HepG2 (cell line): Measurements from ENCODE around the gene ENTPD5. TPM values are rescaled to one million over a fixed set of nuclear protein-coding genes. Genes with fewer than 3 reads are reported as not detected.

Experiments used
- AHR ChIP-seq: IDR thresholded peaks from 2 replicates; pipeline ENCODE4 v1.6.1; 2018; ENCODE audit warnings: missing genetic modification reagents, missing compliant biosample characterization
- FOXK1 ChIP-seq: sonication (generic); formaldehyde crosslinking; IDR thresholded peaks from 2 replicates; pipeline ENCODE4 v1.4.0; 2020; ENCODE audit warnings: low read depth, missing genetic modification reagents, borderline replicate concordance
- GLI4 ChIP-seq: sonication (generic); formaldehyde crosslinking; IDR thresholded peaks from 2 replicates; pipeline ENCODE4 v1.5.1; 2020; ENCODE audit warnings: missing genetic modification reagents, mild to moderate bottlenecking, moderate library complexity, borderline replicate concordance
- KLF15 ChIP-seq: sonication (generic); formaldehyde crosslinking; IDR thresholded peaks from 2 replicates; pipeline ENCODE4 v1.8.1; 2023; ENCODE audit warnings: borderline replicate concordance, mild to moderate bottlenecking, inconsistent platforms, missing genetic modification reagents, mixed read lengths
- RFX3 ChIP-seq: IDR thresholded peaks from 2 replicates; pipeline ENCODE4 v1.6.1; 2016; ENCODE audit warnings: missing biosample characterization, missing genetic modification reagents
- TAF1 ChIP-seq: sonication (generic); formaldehyde crosslinking; IDR thresholded peaks from 2 replicates; pipeline ENCODE4 v1.4.0; 2020; ENCODE audit warnings: missing genetic modification reagents
- TBX2 ChIP-seq: sonication (generic); formaldehyde crosslinking; IDR thresholded peaks from 2 replicates; pipeline ENCODE4 v1.5.0; 2020; ENCODE audit warnings: missing genetic modification reagents, mild to moderate bottlenecking, borderline replicate concordance
- THRA ChIP-seq: sonication (generic); formaldehyde crosslinking; IDR thresholded peaks from 2 replicates; pipeline ENCODE4 v1.4.0; 2020; ENCODE audit warnings: missing genetic modification reagents, borderline replicate concordance
- TP53 ChIP-seq: sonication (generic); formaldehyde crosslinking; conservative IDR thresholded peaks from 2 replicates; pipeline ENCODE4 v1.4.0; 2020; ENCODE audit warnings: missing genetic modification reagents
- XRCC5 ChIP-seq: fragments of 200-400 bp; formaldehyde crosslinking; optimal IDR thresholded peaks from 2 replicates; pipeline ENCODE3; 2017; ENCODE audit warnings: mild to moderate bottlenecking, low read length
- ZBTB46 ChIP-seq: sonication (generic); formaldehyde crosslinking; IDR thresholded peaks from 2 replicates; pipeline ENCODE4 v1.4.0; 2020; ENCODE audit warnings: mild to moderate bottlenecking, missing genetic modification reagents, borderline replicate concordance
- ZFP1 ChIP-seq: IDR thresholded peaks from 2 replicates; pipeline ENCODE4 v1.6.1; 2016
- ZNF142 ChIP-seq: sonication (generic); formaldehyde crosslinking; IDR thresholded peaks from 2 replicates; pipeline ENCODE4 v1.4.0; 2020; ENCODE audit warnings: missing genetic modification reagents
- ZNF556 ChIP-seq: sonication (generic); formaldehyde crosslinking; IDR thresholded peaks from 2 replicates; pipeline ENCODE4 v1.4.0; 2020; ENCODE audit warnings: mild to moderate bottlenecking, missing genetic modification reagents, borderline replicate concordance
- ZNF639 ChIP-seq: conservative IDR thresholded peaks from 2 replicates; pipeline ENCODE4 v1.6.1; 2018; ENCODE audit warnings: missing genetic modification reagents
- ZNF644 ChIP-seq: IDR thresholded peaks from 2 replicates; pipeline ENCODE4 v1.6.1; 2016; ENCODE audit warnings: low read depth
- ZNF670 ChIP-seq: sonication (generic); formaldehyde crosslinking; IDR thresholded peaks from 2 replicates; pipeline ENCODE4 v1.8.0; 2022; ENCODE audit warnings: mild to moderate bottlenecking, missing genetic modification reagents, borderline replicate concordance
- ZNF710 ChIP-seq: sonication (generic); formaldehyde crosslinking; IDR thresholded peaks from 2 replicates; pipeline ENCODE4 v1.5.0; 2020; ENCODE audit warnings: mild to moderate bottlenecking, missing genetic modification reagents, borderline replicate concordance
- polyA plus RNA-seq, 8 experiments: library from polyadenylated mRNA; depleted of rRNA in 3 of 8; stranded (reverse) in 7 of 8; unstranded in 1 of 8; fragments of >200 nt; fragmentation: Illumina TruSeq in 4 of 8; extraction: Trizol in 4 of 8; gene quantifications; 2 replicates each; pipeline versions ENCODE4 v1.2.1 to v1.2.3, GENCODE V29; 2011 to 2016; ENCODE audit warnings: low read depth in 4 of 8, missing spikeins in 1 of 8, mixed read lengths in 1 of 8; ENCODE audit not compliant: insufficient read depth in 1 of 8
- total RNA-seq, 5 experiments: library from RNA; depleted of rRNA; stranded (reverse); fragments of >200 nt; fragmentation: Illumina TruSeq; extraction: Trizol; gene quantifications; 2 replicates each; pipeline ENCODE4 v1.2.3, GENCODE V29; 2016; ENCODE audit warnings: low read depth in 1 of 5

Gene ENTPD5
- total and polyA plus RNA-seq, 2 of the 13 experiments (the other 11 are each of a cell fraction or from before 2014, with no cell fraction given), result 33.8 to 43.3 TPM

- TF ChIP-seq ZNF556 (no peak; the same call in 1 of the 2 replicates), TP53 (CRISPR knock-in tag) (no peak), THRA (CRISPR knock-in tag) (peak; percentile 74; the same call in 1 of the 2 replicates), ZNF142 (CRISPR knock-in tag) (no peak), GLI4 (no peak), ZNF670 (CRISPR knock-in tag) (peak; percentile 63; the same call in 1 of the 2 replicates), TBX2 (peak; percentile 40; the same call in 1 of the 2 replicates), ZFP1 (CRISPR knock-in tag) (0 out of 2 replicates have a peak, but pooled peaks have one; percentile 18), AHR (CRISPR knock-in tag) (no peak), ZNF644 (CRISPR knock-in tag) (no peak), FOXK1 (peak; percentile 51), KLF15 (CRISPR knock-in tag) (no peak), RFX3 (CRISPR knock-in tag) (no peak), ZBTB46 (CRISPR knock-in tag) (no peak), TAF1 (no peak), XRCC5 (no peak), ZNF710 (CRISPR knock-in tag) (peak; percentile 55; the same call in 1 of the 2 replicates), ZNF639 (no peak; the same call in 1 of the 2 replicates)
These were observed 22.4 kb downstream of the ENTPD5 start (continued) for GRCh38 chr14:73996731-73997107.
